IPS-11a (cell line): ENCODE measurements around the gene PAGR1.
A peak's percentile ranks its signal among the peaks of the same experiment; 100 is the strongest.
"Not testable (repeated sequence)": the region's sequence is repeated elsewhere in the genome, so short reads cannot be mapped to it uniquely, and the experiment has no call there.

ENCODE experiments used
- H3K4me3 ChIP-seq: one replicate; pipeline ENCODE4 v1.5.1; 2013; ENCODE audit warnings: low read depth, low read length, control low read depth

The PAGR1 gene

GRCh38 chr16:29811896-29812665 is 3.9 kb upstream of the PAGR1 start, which contains the start of gene PRRT2:
Gene PRRT2 (plus strand): TSS chr16:29812193. CDS start chr16:29813055, 862 bp downstream.
- peak within 1 kb of the TSS; percentile 72 for H3K4me3 ChIP-seq

GRCh38 chr16:29812754-29813643 is 3.0 kb upstream of the PAGR1 start:
- peak overlapping the region; percentile 72 for H3K4me3 ChIP-seq

- H3K4me3 ChIP-seq = no peak overlapping the region
Measured at GRCh38 chr16:29813644-29814562, 2.0 kb upstream of the PAGR1 start.

GRCh38 chr16:29814592-29814991 is 1.4 kb upstream of the PAGR1 start:
- H3K4me3 ChIP-seq = no peak overlapping the region

GRCh38 chr16:29815032-29815721 is 775 bp upstream of the PAGR1 start:
- H3K4me3 ChIP-seq = peak overlapping the region; percentile 84

- peak overlapping the region; percentile 84 for H3K4me3 ChIP-seq
Measured at GRCh38 chr16:29816694-29817441, 916 bp downstream of the PAGR1 start.

GRCh38 chr16:29818082-29818481 is 2.1 kb downstream of the PAGR1 start:
- H3K4me3 ChIP-seq = no peak overlapping the region

- no peak overlapping the region for H3K4me3 ChIP-seq
Measured at GRCh38 chr16:29819506-29819905, 3.6 kb downstream of the PAGR1 start.

- no peak within 1 kb of the TSS for H3K4me3 ChIP-seq
Measured at GRCh38 chr16:29820271-29820701, 4.3 kb downstream of the PAGR1 start, which contains the start of gene MVP. Gene MVP (plus strand): TSS chr16:29820462. CDS start chr16:29830550, 10,088 bp downstream.

GRCh38 chr16:29820730-29821642 is 5.0 kb downstream of the PAGR1 start:
- no peak overlapping the region for H3K4me3 ChIP-seq

- no peak overlapping the region for H3K4me3 ChIP-seq
Measured at GRCh38 chr16:29821643-29822115, 5.7 kb downstream of the PAGR1 start.

GRCh38 chr16:29824589-29825144 is 8.7 kb downstream of the PAGR1 start:
- H3K4me3 ChIP-seq = no peak overlapping the region

- no peak overlapping the region for H3K4me3 ChIP-seq
Measured at GRCh38 chr16:29825145-29826044, 9.4 kb downstream of the PAGR1 start.

GRCh38 chr16:29826342-29826695 is 10.4 kb downstream of the PAGR1 start:
- no peak overlapping the region for H3K4me3 ChIP-seq

- H3K4me3 ChIP-seq = no peak overlapping the region
Measured at GRCh38 chr16:29830774-29831173, 14.8 kb downstream of the PAGR1 start.

- no peak overlapping the region for H3K4me3 ChIP-seq
Measured at GRCh38 chr16:29831490-29831889, 15.5 kb downstream of the PAGR1 start.

- H3K4me3 ChIP-seq = not testable (repeated sequence)
Measured at GRCh38 chr16:29833219-29833618, 17.3 kb downstream of the PAGR1 start.
